Inflammatory macrophage treated with lipopolysaccharide for 4 hours (primary cell): Measurements from ENCODE around the gene PRPF38B.
"Not testable (repeated sequence)": the region's sequence is repeated elsewhere in the genome, so short reads cannot be mapped to it uniquely, and the experiment has no call there.

Experiments
- DNase-seq: peaks from one replicate; pipeline ENCODE4 v3.0.0-alpha.2; 2020

PRPF38B gene, protein sequence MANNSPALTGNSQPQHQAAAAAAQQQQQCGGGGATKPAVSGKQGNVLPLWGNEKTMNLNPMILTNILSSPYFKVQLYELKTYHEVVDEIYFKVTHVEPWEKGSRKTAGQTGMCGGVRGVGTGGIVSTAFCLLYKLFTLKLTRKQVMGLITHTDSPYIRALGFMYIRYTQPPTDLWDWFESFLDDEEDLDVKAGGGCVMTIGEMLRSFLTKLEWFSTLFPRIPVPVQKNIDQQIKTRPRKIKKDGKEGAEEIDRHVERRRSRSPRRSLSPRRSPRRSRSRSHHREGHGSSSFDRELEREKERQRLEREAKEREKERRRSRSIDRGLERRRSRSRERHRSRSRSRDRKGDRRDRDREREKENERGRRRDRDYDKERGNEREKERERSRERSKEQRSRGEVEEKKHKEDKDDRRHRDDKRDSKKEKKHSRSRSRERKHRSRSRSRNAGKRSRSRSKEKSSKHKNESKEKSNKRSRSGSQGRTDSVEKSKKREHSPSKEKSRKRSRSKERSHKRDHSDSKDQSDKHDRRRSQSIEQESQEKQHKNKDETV

DNA sequence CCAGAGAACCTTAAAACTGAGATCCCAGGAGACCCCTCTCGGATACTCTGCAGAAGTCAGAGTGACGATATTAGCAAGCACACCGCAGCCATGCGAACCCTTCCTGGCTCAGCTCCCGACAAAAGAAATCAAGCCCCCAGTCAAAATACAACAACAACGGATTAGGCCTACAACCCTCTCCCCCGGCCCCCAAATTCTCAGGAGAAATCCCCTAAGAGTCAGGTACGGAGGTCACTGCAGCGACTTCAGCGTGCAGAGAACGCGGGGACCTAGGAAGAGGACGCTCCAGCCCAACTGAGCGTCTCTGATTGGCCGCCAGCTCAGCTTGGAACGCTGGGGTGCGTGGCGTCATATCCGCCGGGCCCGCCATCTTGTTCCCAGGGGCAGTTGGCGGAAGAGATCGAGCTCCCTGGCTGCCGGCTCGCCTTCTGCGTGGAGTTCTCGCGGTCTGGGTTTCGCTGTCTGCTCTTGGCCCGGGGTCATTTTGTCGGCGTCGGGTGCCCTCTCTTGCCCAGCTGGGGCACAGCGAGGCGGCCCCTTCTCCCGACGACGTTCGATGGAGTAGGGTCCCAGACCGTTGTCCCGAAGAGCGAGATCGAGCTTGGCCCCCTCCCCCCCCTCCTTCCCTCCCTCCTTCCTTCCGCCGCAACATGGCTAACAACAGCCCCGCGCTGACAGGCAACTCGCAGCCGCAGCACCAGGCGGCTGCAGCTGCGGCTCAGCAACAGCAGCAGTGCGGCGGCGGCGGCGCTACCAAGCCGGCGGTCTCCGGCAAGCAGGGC, at the start of gene PRPF38B:
TSS of gene PRPF38B (plus strand) at position 369 of the 782 bp plus-strand sequence. CDS start at position 651, 282 bp downstream.
- DNase-seq: peak; percentile 93

DNA sequence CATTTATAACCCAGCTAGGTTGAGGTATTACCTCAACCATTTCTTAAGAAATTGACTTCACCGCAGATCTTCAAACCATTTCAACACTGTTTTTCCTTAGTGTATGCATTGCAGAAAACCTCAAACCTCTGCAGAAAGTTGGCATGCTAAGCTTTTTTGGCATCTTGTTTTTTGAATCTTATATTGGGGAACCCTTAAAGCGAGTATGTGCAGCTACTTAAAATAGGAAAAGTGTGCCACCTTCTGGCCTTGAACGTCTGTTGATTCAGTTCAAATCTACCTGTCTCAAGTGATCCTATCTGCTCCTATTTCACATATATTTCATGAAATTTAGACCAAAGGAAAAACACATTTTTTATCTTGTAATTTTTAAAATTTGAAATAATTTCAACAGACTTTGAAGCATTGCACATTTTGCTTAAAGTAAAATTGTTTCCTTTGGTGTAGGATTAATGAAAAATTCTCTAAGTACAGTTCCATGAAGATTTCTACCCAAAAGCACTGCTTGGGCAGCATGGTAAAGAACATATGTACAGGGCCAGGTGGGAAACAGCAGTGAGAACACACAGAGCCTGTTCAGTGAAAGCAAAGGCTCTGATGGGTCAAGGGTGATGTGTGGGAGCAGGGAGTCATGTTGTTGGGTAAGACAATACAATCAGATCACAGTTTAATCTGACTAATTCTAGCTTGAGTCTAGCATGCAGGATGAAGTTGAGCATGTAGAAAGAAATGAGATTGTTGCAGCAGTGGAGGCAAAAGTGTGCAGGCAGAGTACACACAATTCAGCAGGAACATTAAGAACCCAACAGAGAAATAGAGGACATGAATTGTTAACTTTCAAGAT, 48.4 kb upstream of the PRPF38B start:
- DNase-seq: peak; percentile 78

DNA sequence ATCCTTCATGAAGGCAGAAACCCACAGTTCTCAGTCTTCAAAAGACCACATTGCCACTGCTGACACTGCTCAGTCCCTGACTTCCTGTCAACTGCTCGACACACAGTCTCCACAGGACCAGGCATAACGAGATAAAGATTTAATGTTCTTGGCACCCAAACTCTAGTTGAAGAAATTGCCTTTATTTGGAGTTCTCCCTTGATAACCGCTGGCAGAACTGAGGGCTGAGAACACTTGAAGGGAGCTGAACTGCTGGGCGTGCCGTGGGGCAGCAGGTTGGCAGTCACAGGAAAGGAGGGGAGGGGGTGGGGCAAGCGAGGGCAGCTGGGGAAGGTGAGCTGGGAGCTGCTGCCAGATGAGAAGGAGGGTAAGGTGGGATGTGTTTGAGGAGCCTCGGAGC, 47.1 kb upstream of the PRPF38B start:
- DNase-seq: no peak

DNA sequence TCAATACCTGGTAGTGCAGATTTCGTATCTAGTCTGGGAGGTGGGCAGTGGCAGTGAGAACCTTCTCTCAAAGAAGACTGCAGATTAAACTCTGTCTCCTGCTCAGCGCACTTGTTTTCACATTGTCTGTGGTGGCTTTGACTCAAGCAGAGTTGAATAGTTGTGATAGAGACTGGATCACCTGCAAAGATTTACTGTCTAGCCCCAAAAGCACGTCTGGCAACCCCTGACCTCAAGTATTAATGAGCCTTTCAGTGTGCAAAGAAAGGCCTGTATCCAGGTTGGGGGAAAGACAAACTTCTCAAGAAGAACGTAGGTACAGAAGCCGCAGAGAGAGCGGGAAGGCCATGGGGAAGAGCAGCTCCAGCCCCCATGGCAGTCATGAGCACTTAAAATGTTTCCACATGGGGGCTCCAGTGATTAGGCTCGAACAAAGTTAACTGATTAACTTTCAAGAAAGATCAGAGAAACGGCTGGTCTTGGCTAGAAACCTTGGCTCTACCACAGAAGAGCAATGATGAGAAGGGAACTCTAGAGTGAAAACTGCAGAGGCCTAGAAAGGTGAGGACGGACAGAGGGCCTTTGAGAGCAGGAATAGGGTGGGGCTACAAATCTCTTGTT, 46.4 kb upstream of the PRPF38B start:
- DNase-seq: no peak

DNA sequence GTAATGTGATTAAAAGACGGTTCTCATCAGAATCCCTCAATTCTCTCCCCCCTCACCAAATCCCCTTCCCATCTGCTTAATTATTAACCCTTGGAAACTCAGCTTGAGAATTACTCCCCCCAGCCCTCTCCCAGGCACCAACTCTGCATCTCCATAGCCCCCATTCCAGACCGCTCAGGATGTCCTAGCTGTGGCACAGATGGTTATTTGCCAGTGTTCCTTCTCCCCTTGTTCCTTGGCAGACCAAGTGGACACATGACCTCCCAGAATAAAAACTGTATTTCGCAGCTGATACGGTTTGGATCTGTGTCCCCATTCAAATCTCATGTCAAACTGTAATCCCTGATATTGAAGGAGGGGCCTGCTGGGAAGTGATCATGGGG, 45.9 kb upstream of the PRPF38B start:
- no peak for DNase-seq

DNA sequence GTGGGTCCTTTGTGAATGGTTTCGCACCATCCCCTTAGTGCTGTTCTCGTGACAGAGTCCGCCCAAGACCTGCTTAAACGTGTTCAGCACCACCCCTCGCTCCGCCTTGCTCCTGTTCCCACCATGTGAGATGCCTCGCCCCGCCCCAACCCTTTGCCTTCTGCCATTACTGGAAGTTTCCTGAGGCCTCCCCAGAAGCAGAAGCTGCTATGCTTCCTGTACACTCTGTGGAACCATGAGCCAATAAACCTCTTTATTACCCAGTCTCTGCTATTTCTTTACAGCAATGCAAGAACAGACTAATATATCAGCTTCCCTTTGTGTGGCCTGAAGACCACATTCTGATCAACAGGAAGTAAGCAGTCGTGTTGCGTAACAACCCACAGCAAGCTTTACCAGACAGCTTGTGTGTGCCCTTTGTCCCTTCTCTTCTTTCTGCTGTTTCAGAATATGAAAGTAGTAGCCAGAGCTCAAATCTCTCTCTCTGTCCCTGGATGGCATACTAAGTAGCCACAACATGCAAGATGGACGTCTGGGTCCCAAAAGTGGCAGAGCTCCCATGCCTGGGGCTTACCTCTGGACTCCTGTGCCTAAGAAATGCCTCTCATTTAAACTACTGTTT, 45.4 kb upstream of the PRPF38B start:
- peak; percentile 96 for DNase-seq

DNA sequence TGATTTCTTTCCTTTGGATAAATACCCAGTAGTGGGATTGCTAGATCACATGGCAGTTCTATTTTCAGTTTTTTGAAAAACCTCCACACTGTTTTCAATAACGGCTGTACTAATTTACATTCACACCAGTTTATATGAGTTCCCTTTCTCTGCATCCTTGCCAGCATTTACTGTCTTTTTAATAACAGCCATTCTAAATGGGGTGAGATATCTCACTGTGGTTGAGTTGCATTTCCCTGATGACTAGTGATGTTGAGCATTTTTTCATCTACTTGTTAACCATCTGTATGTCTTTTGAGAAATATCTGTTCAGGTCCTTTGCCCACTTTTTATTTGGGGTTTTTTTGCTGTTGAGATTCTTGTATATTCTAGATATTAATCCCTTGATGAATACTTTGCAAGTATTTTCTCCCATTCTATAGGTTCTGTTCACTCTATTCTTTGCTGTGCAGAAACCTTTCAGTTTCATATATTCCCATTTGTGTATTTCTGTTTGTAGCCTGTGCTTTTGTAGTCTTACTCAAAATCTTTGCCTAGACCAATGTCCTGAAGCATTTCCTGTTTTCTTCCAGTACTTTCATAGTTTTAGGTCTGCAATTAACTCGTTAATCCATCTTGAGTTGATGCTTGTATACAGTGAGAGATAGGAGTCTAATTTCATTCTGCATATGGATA, 38.5 kb upstream of the PRPF38B start:
- DNase-seq: no peak

DNA sequence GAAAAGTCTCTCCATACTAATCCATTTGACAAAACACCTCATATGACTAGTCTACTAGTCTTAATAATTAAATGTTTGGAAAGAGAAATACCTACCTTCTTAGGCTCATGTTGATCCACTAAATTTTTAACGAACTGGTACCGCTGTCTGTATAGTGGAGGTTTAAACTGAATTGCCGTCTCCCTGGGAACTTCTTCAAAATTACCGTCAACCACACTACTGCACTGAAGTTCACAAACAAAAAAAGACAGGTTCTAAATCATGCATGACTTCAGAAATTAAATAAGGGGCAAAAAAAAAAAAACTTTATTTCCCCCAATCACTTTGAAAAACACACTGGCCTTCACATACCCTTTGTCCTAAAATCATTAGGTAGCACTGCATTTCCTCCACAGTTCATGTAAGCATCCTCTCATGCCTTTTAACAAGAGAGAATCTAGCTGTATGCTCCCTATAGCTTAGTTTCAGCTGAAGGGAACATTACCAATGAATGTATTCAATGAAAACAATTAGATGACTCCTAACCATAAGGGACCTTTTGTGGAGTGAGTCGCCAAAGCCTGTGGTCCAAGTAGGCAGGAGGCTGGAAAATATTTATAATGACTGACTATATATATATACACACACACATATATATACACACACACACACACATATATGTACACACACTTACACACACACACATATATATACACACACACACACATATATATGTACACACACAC, 34.6 kb upstream of the PRPF38B start:
- no peak for DNase-seq

DNA sequence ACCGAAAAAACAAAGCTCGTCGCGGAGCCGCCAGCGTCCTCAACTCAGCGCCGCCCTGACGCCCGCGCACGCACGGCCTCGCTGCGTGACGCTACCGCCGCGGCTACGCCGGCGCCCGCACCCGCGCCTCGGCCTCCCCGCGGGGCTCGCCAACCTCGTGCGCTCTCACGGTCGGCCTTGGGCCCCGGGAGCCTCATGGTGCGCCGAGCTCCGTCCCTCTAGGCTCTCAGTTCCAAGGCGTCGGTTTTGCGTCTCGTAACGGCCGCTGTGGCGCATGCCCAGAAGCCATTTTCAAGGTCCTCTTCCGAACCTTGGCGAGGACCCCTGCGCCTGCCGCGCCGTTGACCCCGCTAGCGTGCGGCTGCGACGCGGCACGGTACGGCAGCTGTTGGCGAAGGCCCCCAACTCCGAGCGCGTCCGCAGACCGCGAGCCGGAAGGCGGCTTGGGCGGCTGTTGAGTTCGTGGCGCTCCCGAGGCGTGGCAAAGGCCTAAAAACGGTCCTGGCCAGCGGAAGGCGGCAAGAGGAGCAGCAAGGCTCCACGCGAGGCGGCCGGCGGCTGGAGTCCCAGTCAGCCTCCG, 31.0 kb upstream of the PRPF38B start, which contains the start of gene HENMT1:
TSS of gene HENMT1 (minus strand) at position 64 of the 580 bp plus-strand sequence. CDS start 1,209 bp downstream, outside the sequence.
- DNase-seq: peak; percentile 72

DNA sequence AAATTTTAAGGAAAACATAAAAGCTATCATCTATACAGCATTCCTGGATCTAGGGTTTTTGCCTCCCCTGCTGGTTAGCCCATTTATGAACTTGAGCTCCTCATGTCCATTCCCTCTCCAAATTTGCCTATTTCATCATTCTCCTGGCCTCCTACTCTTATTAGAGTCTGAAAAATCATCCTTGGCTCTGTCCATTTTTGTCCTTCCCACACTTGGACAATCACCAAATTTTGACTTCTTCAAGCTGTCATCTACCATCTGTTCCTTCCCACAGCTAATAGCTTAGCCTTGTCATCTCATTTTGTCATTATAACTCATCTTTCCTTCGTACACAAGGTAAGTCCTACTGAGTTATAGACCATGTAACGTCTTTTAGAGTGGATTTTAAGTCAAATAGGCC, 29.0 kb upstream of the PRPF38B start:
- DNase-seq: no peak

DNA sequence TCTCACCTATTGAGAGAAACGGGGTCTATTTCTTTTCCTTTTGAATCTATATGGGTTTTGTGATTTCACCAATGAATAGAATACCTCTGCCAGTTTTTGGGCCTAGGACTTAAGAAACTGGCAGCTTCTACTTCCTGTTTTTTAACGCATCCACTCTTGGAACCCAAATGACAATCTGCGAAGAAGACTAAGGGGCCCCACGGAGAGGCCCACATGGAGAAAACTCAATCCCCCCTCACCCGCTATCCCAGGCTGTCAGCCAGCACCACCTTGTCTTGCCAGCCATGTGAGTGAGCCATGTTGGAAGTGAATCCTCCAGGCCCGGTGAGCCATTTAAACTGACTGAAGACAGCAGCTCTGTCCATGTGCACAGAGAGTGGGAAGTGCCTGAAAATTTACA, 27.6 kb upstream of the PRPF38B start:
- DNase-seq: no peak

DNA sequence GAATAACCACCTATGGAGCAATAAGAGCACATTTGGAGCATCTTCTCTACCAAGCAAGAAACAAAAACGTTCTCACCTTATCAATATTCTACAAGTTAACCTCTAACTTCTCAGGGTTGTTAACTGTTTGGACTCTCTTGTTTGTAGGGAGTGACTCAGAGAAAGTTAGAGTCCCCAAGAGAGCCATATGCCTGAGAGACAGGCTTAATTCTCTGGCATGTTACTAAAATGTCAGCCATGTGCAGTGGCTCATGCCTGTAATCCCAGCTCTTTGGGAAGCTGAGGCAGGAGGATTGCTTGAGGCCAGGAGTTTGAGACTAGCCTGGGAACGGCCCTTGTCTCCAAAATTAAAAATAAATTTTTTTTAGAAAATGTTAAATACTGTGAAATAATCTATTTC, 27.0 kb upstream of the PRPF38B start:
- no peak for DNase-seq

DNA sequence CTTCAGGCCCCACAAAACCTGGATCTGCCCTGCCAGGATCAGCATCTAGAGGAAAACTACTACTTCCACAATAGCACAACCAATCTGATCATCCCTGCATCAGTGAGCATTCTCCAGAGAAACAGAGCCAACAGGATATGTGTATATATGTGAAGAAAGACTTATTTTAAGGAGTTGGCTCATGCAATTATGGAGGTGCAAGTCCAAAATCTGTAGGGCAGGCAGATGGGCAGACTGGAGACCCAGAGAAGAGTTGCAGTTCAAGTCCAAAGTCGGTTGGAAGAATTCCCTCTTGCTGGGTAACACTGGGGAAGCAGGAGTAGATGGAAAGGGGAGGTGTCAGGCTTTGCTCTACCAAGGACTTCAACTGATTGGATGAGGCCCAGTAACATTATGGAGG, 26.3 kb upstream of the PRPF38B start:
- no peak for DNase-seq

DNA sequence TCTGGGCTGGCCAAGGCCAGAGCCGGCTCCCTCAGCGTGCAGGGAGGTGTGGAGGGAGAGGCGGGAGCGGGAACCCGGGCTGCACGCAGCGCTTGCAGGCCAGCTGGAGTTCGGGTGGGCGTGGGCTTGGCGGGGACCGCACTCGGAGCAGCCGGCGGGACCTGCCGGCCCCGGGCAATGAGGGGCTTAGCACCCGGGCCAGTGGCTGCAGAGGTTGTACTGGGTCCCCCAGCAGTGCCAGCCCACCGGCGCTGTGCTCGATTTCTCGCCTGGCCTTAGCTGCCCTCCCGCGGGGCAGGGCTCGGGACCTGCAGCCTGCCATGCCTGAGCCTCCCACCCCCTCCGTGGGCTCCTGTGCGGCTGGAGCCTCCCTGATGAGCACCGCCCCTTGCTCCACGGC, 24.7 kb upstream of the PRPF38B start:
- DNase-seq: not testable (repeated sequence)

DNA sequence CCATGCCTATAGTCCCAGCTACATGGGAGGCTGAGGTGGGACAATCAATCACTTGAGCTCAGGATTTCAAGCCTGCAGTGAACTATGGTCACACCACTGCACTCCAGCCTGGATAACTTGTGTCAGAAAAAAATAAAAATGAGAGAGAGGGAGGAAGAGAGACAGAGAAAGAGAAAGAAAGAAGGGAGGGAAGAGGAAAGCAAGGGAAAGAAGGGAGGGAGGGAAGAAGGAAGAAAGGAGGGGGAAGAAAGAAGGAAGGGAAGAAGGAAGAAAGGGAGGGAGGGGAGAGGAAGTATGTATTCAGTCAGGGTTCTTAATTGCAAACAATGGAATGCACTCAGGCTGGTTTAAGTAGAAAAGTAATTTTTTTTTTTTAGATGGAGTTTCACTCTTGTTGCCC, 23.3 kb upstream of the PRPF38B start:
- no peak for DNase-seq

DNA sequence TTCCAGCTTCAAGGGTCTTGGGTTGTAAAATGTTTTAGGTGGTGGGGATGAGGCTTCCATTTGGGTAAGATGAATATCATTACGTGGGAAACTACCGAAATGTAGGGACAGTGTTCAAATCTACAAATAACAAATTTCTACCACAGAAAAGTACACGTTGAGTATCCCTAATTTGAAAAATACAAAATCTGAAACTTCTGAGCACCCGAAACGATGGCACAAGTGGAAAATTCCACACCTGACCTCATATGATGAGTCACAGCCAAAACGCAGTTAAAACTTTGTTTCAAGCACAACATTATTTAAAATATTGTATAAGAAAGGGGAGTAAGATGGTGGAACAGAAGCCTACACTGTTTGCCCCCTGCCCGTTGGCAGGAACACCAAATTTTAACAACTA, 22.4 kb upstream of the PRPF38B start:
- DNase-seq: no peak

DNA sequence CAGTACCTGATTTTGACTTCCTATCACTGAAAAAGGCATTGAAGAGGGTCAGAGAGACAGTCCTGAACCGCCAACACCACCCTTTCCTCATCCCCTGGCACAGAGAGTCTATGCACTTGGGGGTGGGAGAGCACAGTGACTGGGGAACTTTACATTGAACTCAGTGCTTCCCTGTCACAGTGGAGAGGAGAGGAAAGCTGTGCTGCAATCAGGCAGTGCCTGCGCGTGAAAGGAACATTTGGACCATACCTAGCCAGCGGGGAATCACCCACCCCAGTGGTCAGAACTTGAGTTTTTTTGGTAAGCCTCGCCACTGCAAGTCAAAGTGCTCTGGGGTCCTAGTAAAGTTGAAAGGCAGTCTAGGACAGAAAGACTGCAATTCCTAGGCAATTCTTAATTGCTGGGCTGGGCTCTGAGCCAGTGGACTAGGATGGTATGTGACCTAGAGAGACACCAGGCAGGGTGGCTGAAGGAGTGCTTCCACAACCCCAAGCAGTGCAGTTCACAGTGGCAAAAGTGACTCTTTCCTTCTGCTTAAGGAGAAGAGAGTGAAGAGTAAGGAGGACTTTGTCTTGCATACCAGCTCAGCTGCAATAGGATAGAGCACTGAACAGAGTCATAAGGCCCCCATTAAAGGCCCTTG, 21.9 kb upstream of the PRPF38B start:
- DNase-seq: no peak

DNA sequence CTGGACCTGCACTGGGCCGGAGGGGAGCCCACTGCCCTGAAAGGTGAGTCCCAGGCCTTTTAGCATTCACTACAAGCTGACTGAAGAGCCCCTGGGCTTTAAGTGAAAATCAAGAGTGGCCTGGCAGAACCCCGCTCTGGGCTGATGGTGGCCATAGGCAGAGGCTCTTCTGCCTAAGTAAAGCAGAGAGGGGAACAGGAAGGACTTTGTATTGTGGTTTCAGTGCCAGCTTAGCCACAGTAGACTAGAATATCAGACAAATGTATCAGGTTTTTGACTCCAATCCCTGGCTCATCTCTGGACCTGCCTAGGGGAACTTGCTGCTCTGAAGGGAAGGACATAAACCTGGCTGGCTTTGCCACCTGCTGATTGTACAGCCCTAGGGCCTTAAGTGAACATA, 21.0 kb upstream of the PRPF38B start:
- no peak for DNase-seq

DNA sequence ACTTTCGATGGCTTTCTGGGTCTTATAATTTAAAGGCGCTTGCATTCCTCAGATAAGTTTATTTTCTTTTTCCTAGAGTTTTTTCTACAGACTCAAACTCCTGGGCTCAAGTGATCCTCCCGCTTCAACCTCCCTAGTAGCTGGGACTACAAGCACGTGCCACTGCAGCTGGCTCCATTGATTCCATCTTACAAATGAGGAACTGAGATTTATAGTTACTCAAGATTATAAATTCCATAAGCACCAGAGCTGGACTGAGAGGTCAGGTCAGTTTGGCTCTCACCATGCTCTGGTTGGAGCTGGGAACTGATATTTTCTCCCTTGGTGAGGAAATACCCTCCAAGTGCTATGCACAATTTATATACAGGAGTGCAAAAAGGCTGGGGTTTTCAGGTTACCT, 13.4 kb upstream of the PRPF38B start:
- peak; percentile 81 for DNase-seq
